Mucosa of descending colon (tissue), 3 donors: ENCODE measurements around the gene RET. TPM values are rescaled to one million over a fixed set of nuclear protein-coding genes. Genes with fewer than 3 reads are reported as not detected.
A peak's percentile ranks its signal among the peaks of the same experiment; 100 is the strongest.

Experiments used
- ATAC-seq: fragments of 200-7000 bp; cut with Tn5 transposase; one replicate; pipeline ENCODE4 v1.9.1; 2020; ENCODE audit warnings: mild to moderate bottlenecking, moderate library complexity
- DNase-seq, 3 donors: peaks; one replicate each; pipeline ENCODE4 v3.0.0-alpha.2; 2020
- H3K36me3 ChIP-seq: fragments of 200-600 bp; one replicate; pipeline ENCODE4 v1.8.0; 2021; ENCODE audit warnings: low read depth, mild to moderate bottlenecking
- H3K4me1 ChIP-seq: fragments of 200-600 bp; one replicate; pipeline ENCODE4 v1.8.0; 2021; ENCODE audit warnings: low read depth, mild to moderate bottlenecking
- H3K4me3 ChIP-seq: fragments of 200-600 bp; one replicate; pipeline ENCODE4 v1.8.0; 2021; ENCODE audit warnings: mild to moderate bottlenecking
- H3K9me3 ChIP-seq: fragments of 200-600 bp; one replicate; pipeline ENCODE4 v1.8.0; 2021; ENCODE audit warnings: mild to moderate bottlenecking
- CTCF ChIP-seq: fragments of 200-600 bp; IDR thresholded peaks from one replicate; pipeline ENCODE4 v1.8.0; 2022; ENCODE audit warnings: antibody characterized with exemption, mild to moderate bottlenecking
- intact Hi-C, 2 donors: fragments of 100-400 bp; cut with DNase I in 1 of 2; cut with micrococcal nuclease in 1 of 2; formaldehyde crosslinking; loops; one replicate each; pipeline versions ENCODE4 v1.11.0 to v1.11.1; 2022; cut with DNase I, micrococcal nuclease
- total RNA-seq, 3 donors: library from RNA; stranded (reverse); fragmentation: NEBNext Ultra II Directional in 2 of 3; extraction: Animal tissue kit (Norgen Biotek cat#: 25700) in 2 of 3; gene quantifications; one replicate each; pipeline versions ENCODE4 v1.2.1 to v1.2.4, GENCODE V29; 2021 to 2023
- donor health status: DM: no; HTN: no; CAD: no; lungs with moderate emphysema.
- donor health status: DM: no; HTN: no; CAD: no.
- donor health status: DM: no; HTN: yes; CAD: no.

RET gene
- total RNA-seq, 3 donors from 2014 or later: 0.84 to 13.5 (median 1.6) TPM

GRCh38 chr10:43100366-43100765, 23.5 kb downstream of the RET start:
- peaks cover 9% of the 10 kb centered on the region for H3K4me1 ChIP-seq
- H3K4me3 ChIP-seq: no peak overlapping the region
- ATAC-seq: no peak
- DNase-seq: no peak
- no peaks in the 10 kb centered on the region for H3K9me3 ChIP-seq
- no peaks in the 10 kb centered on the region for H3K36me3 ChIP-seq
- TF ChIP-seq CTCF: no peak
- intact Hi-C loops: no loop called here

- intact Hi-C loops: no loop called here
- H3K9me3 ChIP-seq: no peaks in the 10 kb centered on the region
- no peak for TF ChIP-seq CTCF
- no peak overlapping the region for H3K4me3 ChIP-seq
- DNase-seq (no peak), ATAC-seq (no peak)
- no peaks in the 10 kb centered on the region for H3K36me3 ChIP-seq
- peaks cover 14% of the 10 kb centered on the region for H3K4me1 ChIP-seq
These were observed 25.4 kb downstream of the RET start for GRCh38 chr10:43102063-43102828.

- H3K36me3 ChIP-seq: no peaks in the 10 kb centered on the region
- H3K4me1 ChIP-seq: peaks cover 14% of the 10 kb centered on the region
- peak; percentile 74 to 84 (median 78) for DNase-seq
- TF ChIP-seq CTCF: peak; percentile 100
- H3K9me3 ChIP-seq: no peaks in the 10 kb centered on the region
- intact Hi-C loops: loop anchor here in 1 of 2 donors (5.0 kb wide), 1 partner anchor 238 kb away; no protein-coding TSS in a partner anchor
- ATAC-seq: peak; percentile 95
- H3K4me3 ChIP-seq: no peak overlapping the region
These were observed 28.5 kb downstream of the RET start for GRCh38 chr10:43105102-43105955.

- Histone ChIP-seq H3K9me3 (no peaks in the 10 kb centered on the region), H3K36me3 (no peaks in the 10 kb centered on the region), H3K4me3 (no peak overlapping the region), H3K4me1 (peaks cover 14% of the 10 kb centered on the region)
- TF ChIP-seq CTCF: no peak
- ATAC-seq (no peak), DNase-seq (peak in 1 of 3 donors; percentile 48)
- intact Hi-C loops: loop anchor here (2.0 to 5.0 kb wide), 2 partner anchors 239 kb away; no protein-coding TSS in a partner anchor
These were observed 29.0 kb downstream of the RET start for GRCh38 chr10:43105956-43106229.

GRCh38 chr10:43106256-43107091, 29.6 kb downstream of the RET start:
- H3K4me1 ChIP-seq: peaks cover 14% of the 10 kb centered on the region
- peak in 2 of 3 donors; percentile 36 to 53 for DNase-seq
- ATAC-seq: no peak
- no peaks in the 10 kb centered on the region for H3K9me3 ChIP-seq
- H3K36me3 ChIP-seq: no peaks in the 10 kb centered on the region
- TF ChIP-seq CTCF: no peak
- H3K4me3 ChIP-seq: no peak overlapping the region
- intact Hi-C loops: loop anchor here (2.0 to 5.0 kb wide), 2 partner anchors 239 to 240 kb away; no protein-coding TSS in a partner anchor
